GM19452 (cell line): ENCODE data around the gene IL17RC.
"Not testable (repeated sequence)": the region's sequence is repeated elsewhere in the genome, so short reads cannot be mapped to it uniquely, and the experiment has no call there.

ENCODE experiments used
- ATAC-seq: cut with Tn5 transposase; IDR thresholded peaks from one replicate; pipeline ENCODE4 v1.9.1; 2021; ENCODE audit not compliant: unreplicated experiment

The IL17RC gene

GRCh38 chr3:9916734-9917680 is at the start of gene IL17RC:
TSS of gene IL17RC (plus strand) at chr3:9917098. CDS start at chr3:9917316, 218 bp downstream.
- ATAC-seq, result no peak

- ATAC-seq, result no peak
These were observed 49.8 kb upstream of the IL17RC start for GRCh38 chr3:9867106-9867505.

DNA sequence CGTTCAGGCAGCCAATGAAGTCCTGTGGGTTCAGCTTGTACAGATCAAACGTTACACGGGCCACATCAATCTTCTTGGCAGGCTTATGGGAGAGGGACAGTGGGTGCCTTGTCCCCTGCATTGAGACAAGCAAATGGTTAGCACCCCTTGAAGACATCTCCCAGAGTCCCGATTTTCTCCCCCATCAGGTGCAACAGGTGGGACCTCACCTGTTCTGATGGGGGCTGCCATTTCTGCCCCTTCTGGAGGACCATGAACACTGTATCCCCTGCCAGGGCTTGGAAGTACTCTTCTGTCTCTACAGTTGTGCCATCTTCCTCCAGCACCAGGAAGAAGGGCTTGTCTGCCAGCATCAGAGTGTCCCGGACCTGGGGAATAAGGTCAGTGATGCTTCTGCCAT is 46.9 kb upstream of the IL17RC start:
- no peak for ATAC-seq

DNA sequence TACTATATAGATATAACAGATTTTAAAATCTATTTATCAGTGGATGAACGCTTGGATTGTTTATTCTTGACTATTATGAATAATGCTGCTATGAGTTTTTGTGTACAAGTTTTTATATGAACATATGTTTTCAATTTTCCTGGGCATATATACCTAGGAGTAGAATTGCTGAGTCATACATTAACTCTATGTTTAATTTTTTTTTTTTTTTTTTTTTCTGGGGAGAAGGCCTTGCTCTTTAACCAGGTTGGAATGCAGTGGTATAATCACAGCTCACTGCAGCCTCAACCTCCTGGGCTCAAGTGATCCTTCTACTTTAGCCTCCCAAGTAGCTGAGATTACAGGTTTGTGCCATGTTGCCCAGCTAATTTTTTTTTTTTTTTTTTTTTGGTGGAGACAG is 45.9 kb upstream of the IL17RC start:
- ATAC-seq, result no peak

GRCh38 chr3:9872067-9872466 is 44.8 kb upstream of the IL17RC start:
- not testable (repeated sequence) for ATAC-seq

GRCh38 chr3:9875448-9875847 is 41.5 kb upstream of the IL17RC start:
- ATAC-seq, result no peak

DNA sequence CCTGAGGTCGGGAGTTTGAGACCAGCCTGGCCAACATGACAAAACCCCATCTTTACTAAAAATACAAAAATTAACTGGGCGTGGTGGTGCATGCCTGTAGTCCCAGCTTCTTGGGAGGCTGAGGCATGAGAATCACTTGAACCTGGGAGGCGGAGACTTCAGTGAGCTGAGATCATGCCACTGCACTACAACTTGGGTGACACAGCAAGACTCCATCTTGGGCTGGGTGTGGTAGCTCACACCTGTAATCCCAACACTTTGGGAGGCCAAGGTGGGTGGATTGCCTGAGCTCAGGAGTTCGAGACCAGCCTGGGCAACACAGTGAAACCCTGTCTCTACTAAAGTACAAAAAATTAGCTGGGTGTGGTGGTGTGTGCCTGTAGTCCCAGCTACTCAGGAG is 40.6 kb upstream of the IL17RC start:
- not testable (repeated sequence) for ATAC-seq

GRCh38 chr3:9876991-9877390 is 39.9 kb upstream of the IL17RC start:
- ATAC-seq, result no peak

DNA sequence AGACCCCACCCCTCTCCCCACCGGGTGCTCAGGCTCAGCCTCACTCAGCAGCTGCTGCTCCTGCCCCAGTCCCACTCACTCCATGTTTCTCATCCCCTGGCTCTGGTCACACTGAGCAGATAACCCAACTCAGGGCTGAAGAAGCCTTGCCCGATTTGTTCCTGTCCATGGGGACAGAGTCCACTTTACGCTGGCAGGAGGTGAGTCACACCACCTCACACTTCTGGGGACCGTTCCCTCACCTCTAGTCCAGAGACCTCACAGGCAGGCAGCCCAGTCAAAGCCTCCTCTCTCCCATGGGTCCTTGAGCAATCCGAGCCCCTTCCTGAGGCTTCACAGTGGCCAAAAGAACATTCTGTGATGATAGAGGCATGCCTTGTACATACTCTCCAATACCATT is 38.2 kb upstream of the IL17RC start:
- ATAC-seq, result no peak

- ATAC-seq, result no peak
These were observed 36.9 kb upstream of the IL17RC start, which contains the start of gene CIDEC for GRCh38 chr3:9879830-9880549. TSS of gene CIDEC (minus strand) at chr3:9880253. CDS start at chr3:9878486, 1,767 bp downstream.

DNA sequence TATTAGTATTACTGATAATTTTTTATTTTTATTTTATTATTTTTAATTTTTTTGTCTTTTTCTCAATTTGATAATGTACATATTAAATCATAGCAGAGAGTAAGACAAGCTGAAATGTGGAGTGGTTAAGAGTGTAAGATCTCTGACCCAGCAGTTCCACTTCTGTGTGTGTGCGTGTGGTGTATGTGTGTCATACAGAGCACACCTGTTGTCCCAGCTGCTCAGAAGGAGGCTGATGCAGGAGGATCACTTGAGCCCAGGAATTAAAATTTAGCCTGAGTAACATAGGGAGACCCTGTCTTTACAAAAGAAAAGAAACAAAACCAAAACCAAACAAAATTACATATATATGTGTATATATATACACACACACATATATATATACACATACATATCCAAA is 35.5 kb upstream of the IL17RC start:
- ATAC-seq, result no peak

DNA sequence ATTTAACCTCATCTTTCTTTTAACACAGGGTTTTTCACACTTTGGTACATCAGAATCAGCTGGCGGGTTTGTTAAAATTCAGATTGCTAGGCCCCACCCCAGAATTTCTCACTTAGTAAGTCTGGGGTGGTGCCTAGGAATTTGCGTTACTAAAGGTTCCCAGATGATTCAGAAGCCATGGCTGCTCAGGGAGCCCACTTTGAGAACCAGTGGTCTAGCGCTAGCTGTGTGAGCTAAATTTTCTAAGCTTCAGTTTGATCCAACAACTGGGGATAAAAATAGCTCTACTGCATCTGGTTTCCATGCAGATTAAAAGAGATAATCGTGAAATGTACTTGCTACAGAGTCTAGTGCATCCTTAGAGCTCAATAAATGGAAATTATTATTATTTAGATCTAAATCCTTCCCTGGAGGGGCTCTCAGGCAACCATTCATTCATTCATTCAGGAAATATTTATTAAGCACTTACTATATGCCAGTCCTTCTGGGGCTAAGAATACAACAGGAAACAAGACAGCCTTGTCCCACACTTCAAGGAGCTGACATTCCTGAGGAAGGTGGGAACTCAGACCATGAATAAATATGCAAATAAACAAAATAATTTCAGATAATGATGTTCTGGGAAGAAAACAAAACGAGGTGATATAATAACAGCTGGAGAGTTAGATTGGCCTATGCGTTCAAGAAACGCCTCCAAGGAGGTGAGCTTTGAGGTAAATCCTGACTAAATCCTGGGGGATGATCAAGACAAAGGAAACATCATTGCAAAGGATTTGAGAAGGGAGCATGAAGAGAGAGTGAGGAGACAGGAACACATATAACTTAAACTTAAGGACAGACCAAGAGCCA is 33.0 kb upstream of the IL17RC start:
- no peak for ATAC-seq

- no peak for ATAC-seq
These were observed 32.2 kb upstream of the IL17RC start for GRCh38 chr3:9884555-9885165.

DNA sequence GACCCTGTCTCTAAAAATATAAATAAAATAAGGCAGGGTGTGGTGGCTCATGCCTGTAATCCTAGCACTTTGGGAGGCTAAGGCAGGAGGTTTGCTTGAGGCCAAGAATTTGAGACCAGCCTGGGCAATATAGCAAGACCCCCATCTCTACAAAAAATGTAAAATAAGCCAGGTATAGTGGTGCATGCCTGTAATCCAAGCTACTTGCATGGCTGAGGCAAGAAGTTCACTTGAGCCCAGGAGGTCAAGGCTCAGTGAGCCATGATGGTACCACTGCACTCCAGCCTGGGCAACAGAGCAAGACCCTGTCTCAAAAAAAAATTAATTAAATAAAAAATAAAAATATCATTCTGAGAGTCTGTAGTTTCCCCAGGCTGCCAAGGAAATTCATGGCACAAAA is 30.6 kb upstream of the IL17RC start:
- no peak for ATAC-seq

GRCh38 chr3:9887480-9887879 is 29.4 kb upstream of the IL17RC start:
- no peak for ATAC-seq

DNA sequence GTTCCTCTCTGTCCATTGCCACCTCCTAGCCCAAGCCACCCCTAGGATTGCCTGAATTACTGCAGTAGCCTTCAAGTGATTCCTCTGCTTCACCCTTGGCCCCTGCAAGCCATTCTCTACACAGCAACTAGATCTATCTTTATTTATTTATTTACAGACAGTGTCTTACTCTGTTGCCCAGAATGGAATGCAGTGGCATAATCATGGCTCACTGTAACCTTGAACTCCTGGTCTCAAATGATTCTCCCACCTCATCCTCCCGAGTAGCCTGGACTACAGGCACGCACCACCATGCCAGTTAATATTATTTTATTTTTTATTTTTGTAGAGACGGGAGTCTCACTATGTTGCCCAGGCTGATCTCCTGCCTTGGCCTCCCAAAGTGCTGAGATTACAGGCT is 28.4 kb upstream of the IL17RC start:
- no peak for ATAC-seq

GRCh38 chr3:9889405-9889804 is 27.5 kb upstream of the IL17RC start:
- ATAC-seq, result no peak

- peak; percentile 71 for ATAC-seq
These were observed 26.4 kb upstream of the IL17RC start, which contains the start of gene JAGN1 for GRCh38 chr3:9890249-9891071. TSS of gene JAGN1 (plus strand) at chr3:9890610. CDS start at chr3:9890723, 113 bp downstream.

DNA sequence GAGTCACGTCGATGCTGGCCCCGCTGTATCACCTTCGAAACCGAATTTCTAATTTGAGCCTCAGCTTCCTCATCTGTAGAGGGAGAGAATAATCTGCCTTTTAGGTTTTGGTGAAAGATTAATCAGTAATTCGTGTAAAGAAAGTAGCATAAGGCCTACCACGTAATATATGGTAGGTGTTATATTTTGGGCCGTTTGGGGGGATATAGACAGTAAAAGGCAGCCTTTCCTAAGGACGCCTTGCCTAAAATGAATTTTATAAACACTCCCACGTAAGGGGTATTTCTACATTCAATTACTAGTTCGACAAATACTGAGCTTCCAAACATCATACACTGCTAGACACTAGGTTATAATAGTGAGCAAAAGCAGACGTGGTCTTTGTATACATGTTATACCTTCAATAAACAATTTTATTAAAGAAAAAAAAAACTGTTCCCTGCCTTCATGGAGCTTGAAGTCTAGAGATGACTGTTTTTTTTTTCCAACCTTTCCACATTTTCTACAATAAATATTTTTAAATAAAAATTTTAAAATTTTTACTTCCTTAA is 25.8 kb upstream of the IL17RC start:
- ATAC-seq, result no peak
